ENCODE data around the gene CFAP70.
"Not testable (repeated sequence)": the region's sequence is repeated elsewhere in the genome, so short reads cannot be mapped to it uniquely, and the experiment has no call there.

The CFAP70 gene

GRCh38 chr10:73339436-73339835, 19.2 kb downstream of the CFAP70 start:
- no peak for DNase-seq (ENCODE audit: low read depth, low spot score)

- DNase-seq (ENCODE audit: low read depth, low spot score), result no peak
These were observed 19.8 kb downstream of the CFAP70 start for GRCh38 chr10:73338801-73339368.

- DNase-seq (ENCODE audit: low read depth, low spot score), result no peak
These were observed 25.5 kb downstream of the CFAP70 start for GRCh38 chr10:73333202-73333601.

- DNase-seq (ENCODE audit: low read depth, low spot score), result no peak
These were observed 26.3 kb downstream of the CFAP70 start for GRCh38 chr10:73332379-73332778.

- not testable (repeated sequence) for DNase-seq (ENCODE audit: low read depth, low spot score)
These were observed 30.1 kb downstream of the CFAP70 start for GRCh38 chr10:73328523-73328922.

- not testable (repeated sequence) for DNase-seq (ENCODE audit: low read depth, low spot score)
These were observed 33.4 kb downstream of the CFAP70 start for GRCh38 chr10:73325290-73325689.

GRCh38 chr10:73323582-73323981, 35.1 kb downstream of the CFAP70 start:
- not testable (repeated sequence) for DNase-seq (ENCODE audit: low read depth, low spot score)

- no peak for DNase-seq (ENCODE audit: low read depth, low spot score)
These were observed 48.2 kb downstream of the CFAP70 start for GRCh38 chr10:73310475-73310874.

GRCh38 chr10:73307203-73307800, 51.4 kb downstream of the CFAP70 start:
- DNase-seq (ENCODE audit: low read depth, low spot score), result no peak

- no peak for DNase-seq (ENCODE audit: low read depth, low spot score)
These were observed 52.4 kb downstream of the CFAP70 start for GRCh38 chr10:73306171-73306708.

- DNase-seq (ENCODE audit: low read depth, low spot score), result no peak
These were observed 61.7 kb downstream of the CFAP70 start for GRCh38 chr10:73296946-73297345.

GRCh38 chr10:73293461-73293860, 65.2 kb downstream of the CFAP70 start:
- no peak for DNase-seq (ENCODE audit: low read depth, low spot score)

- no peak for DNase-seq (ENCODE audit: low read depth, low spot score)
These were observed 68.7 kb downstream of the CFAP70 start for GRCh38 chr10:73289958-73290357.

- no peak for DNase-seq (ENCODE audit: low read depth, low spot score)
These were observed 71.2 kb downstream of the CFAP70 start for GRCh38 chr10:73287441-73287840.

GRCh38 chr10:73281097-73281496, 77.6 kb downstream of the CFAP70 start:
- no peak for DNase-seq (ENCODE audit: low read depth, low spot score)

GRCh38 chr10:73264423-73264822, 94.2 kb downstream of the CFAP70 start:
- DNase-seq (ENCODE audit: low read depth, low spot score), result no peak

GRCh38 chr10:73263693-73264347, 94.8 kb downstream of the CFAP70 start:
- DNase-seq (ENCODE audit: low read depth, low spot score), result no peak

- no peak for DNase-seq (ENCODE audit: low read depth, low spot score)
These were observed 95.6 kb downstream of the CFAP70 start for GRCh38 chr10:73262880-73263555.

- no peak for DNase-seq (ENCODE audit: low read depth, low spot score)
These were observed 96.4 kb downstream of the CFAP70 start for GRCh38 chr10:73262105-73262730.

- no peak for DNase-seq (ENCODE audit: low read depth, low spot score)
These were observed 97.2 kb downstream of the CFAP70 start for GRCh38 chr10:73261362-73261995.

- DNase-seq (ENCODE audit: low read depth, low spot score), result not testable (repeated sequence)
These were observed 100.1 kb downstream of the CFAP70 start for GRCh38 chr10:73258612-73259011.

- DNase-seq (ENCODE audit: low read depth, low spot score), result no peak
These were observed 105.5 kb downstream of the CFAP70 start for GRCh38 chr10:73253225-73253555.
